SU-DHL-6 (cell line): ENCODE results near the gene LHX2.

Source experiments
- EZH2phosphoT487 ChIP-seq: fragments of 200-600 bp; sonication (generic), shearing (Covaris generic); conservative IDR thresholded peaks from 2 replicates; pipeline ENCODE4 v1.6.1; 2018; ENCODE audit warnings: mild to moderate bottlenecking, antibody characterized with exemption, low read length, moderate library complexity, mixed read lengths
- TF ChIP-seq, protein P1 (sequence below): fragments of 200-600 bp; sonication (generic); IDR thresholded peaks from one replicate; pipeline ENCODE4 v1.5.1; 2017; ENCODE audit warnings: antibody characterized with exemption, mild to moderate bottlenecking, low read length, moderate library complexity; ENCODE audit not compliant: insufficient read depth, poor library complexity, severe bottlenecking

DNA sequence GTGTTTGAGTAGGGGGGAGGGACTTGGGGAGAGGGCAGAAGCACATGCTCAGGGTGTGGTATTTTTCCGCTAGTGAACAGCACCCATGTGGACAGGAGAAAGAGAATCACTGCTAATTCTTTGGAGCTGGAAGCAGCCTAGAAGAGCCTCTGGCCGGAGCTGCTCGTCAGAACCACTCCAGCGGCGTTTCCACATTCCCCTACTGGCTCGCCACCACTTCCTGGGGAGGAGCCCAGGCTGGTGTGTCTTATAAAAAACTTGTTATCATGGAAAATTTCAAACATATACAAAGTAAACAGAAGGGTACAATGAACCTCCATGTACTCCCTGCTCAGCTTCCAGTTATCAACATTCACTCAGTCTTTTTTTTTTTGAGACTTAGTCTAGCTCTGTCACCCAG, 26.7 kb downstream of the LHX2 start:
- TF ChIP-seq, protein P1, sequence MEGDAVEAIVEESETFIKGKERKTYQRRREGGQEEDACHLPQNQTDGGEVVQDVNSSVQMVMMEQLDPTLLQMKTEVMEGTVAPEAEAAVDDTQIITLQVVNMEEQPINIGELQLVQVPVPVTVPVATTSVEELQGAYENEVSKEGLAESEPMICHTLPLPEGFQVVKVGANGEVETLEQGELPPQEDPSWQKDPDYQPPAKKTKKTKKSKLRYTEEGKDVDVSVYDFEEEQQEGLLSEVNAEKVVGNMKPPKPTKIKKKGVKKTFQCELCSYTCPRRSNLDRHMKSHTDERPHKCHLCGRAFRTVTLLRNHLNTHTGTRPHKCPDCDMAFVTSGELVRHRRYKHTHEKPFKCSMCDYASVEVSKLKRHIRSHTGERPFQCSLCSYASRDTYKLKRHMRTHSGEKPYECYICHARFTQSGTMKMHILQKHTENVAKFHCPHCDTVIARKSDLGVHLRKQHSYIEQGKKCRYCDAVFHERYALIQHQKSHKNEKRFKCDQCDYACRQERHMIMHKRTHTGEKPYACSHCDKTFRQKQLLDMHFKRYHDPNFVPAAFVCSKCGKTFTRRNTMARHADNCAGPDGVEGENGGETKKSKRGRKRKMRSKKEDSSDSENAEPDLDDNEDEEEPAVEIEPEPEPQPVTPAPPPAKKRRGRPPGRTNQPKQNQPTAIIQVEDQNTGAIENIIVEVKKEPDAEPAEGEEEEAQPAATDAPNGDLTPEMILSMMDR, result no peak
- TF ChIP-seq EZH2phosphoT487, result no peak
